Pancreas (tissue), 10 donors: Measurements from ENCODE around the gene EML6. TPM values are rescaled to one million over a fixed set of nuclear protein-coding genes. Genes with fewer than 3 reads are reported as not detected.

ENCODE experiments used
- ATAC-seq, 4 donors: fragments of 200-7000 bp; cut with Tn5 transposase; one replicate each; pipeline versions ENCODE4 v1.8.0 to v1.9.1; 2020; ENCODE audit warnings: mild to moderate bottlenecking in 4 of 4, moderate library complexity in 4 of 4
- DNase-seq, 6 donors: peaks; one replicate each; pipeline ENCODE4 v3.0.0-alpha.2; 2020
- FAIRE-seq: peaks from 2 replicates; lab custom pipeline; 2012; peaks lifted over from hg19 to GRCh38; lab: Jason Lieb, UNC
- H3K27ac ChIP-seq, 4 donors: fragments of 200-600 bp; sonication (generic); 1 replicate in 3 of 4; 2 replicates in 1 of 4; pipeline versions ENCODE4 v1.5.0 to v1.8.0; 2020
- H3K27me3 ChIP-seq, 4 donors: fragments of 200-600 bp; one replicate each; pipeline ENCODE4 v1.8.0; 2021
- H3K36me3 ChIP-seq, 3 donors: fragments of 200-600 bp; sonication (generic) in 1 of 3; one replicate each; pipeline versions ENCODE4 v1.5.0 to v1.8.0; 2020 to 2021
- H3K4me1 ChIP-seq, 3 donors: fragments of 200-600 bp; one replicate each; pipeline ENCODE4 v1.8.0; 2021
- H3K4me3 ChIP-seq, 4 donors: fragments of 200-600 bp; sonication (generic) in 2 of 4; one replicate each; pipeline versions ENCODE4 v1.5.0 to v1.8.0; 2020 to 2021
- H3K9me3 ChIP-seq, 4 donors: fragments of 200-600 bp; one replicate each; pipeline ENCODE4 v1.8.0; 2021
- WGBS, 2 donors: extraction: QIAGEN DNeasy Blood & Tissue Kit; methylation state at CpG; one replicate each; pipeline ENCODE4 v1.1.7; 2013; 5-methylcytosine and 5-hydroxymethylcytosine counted together
- intact Hi-C, 3 donors: fragments of 100-400 bp; cut with DNase I; formaldehyde crosslinking; loops; one replicate each; pipeline versions ENCODE4 v1.11.1 to v1.14.2; 2022
- polyA plus RNA-seq, 2 donors: library from polyadenylated mRNA; stranded (reverse); fragments of 200-250 nt; gene quantifications; one replicate each; pipeline ENCODE4 v1.2.3, GENCODE V29; 2013
- total RNA-seq, 6 donors: library from RNA; stranded (reverse); fragmentation: NEBNext Ultra II Directional in 4 of 6; extraction: Animal tissue kit (Norgen Biotek cat#: 25700) in 4 of 6; gene quantifications; one replicate each; pipeline versions ENCODE4 v1.2.1 to v1.2.4, GENCODE V29; 2021 to 2023
- TF ChIP-seq, protein P1 (sequence below), 4 donors: fragments of 200-600 bp; sonication (generic) in 3 of 4; IDR thresholded peaks; one replicate each; pipeline versions ENCODE4 v1.5.0 to v1.8.0; 2021; ENCODE audit warnings: antibody characterized with exemption in 4 of 4
- donor health status: healthy with polysubstance abuse.
- donor health status: DM: no; HTN: no; CAD: no; lungs with moderate emphysema.
- donor health status: DM: no; HTN: no; CAD: no.
- donor health status: control.
- donor health status: control.
- donor health status: Bipolar disorder and iron deficiency.
- donor health status: DM: yes; HTN: yes; CAD: no.
- donor health status: DM: no; HTN: no; CAD: no.
- donor health status: DM: no; HTN: no; CAD: no.
- donor health status: DM: yes; HTN: yes; CAD: no.

EML6 gene
- total and polyA plus RNA-seq, 8 donors = 1.2 to 4.9 (median 2.2) TPM

DNA sequence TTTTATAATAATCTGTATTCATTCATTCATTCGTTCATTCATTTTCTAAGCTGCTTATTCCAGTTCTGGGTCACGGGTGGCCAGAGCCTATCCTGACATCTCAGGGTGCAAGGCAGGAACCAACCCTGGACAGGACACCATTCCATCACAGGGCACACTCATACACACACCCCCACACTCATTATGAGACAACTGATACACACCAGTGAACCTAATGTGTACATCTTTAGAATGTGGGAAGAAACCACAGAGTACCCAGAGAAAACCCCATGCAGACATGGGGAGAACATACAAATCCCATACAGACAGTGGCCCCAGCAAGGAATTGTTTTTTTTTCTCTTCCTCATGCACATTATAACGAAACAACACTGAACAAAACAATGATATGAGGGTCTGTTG is 272.1 kb downstream of the EML6 start:
- FAIRE-seq (no peak), ATAC-seq (no peak), DNase-seq (no peak)
- Histone ChIP-seq H3K27ac (no peak overlapping the region), H3K9me3 (no peaks in the 10 kb centered on the region), H3K27me3 (no peaks in the 10 kb centered on the region), H3K36me3 (no peaks in the 10 kb centered on the region), H3K4me3 (no peak overlapping the region), H3K4me1 (peaks cover 13 to 46% (median 43%) of the 10 kb centered on the region in 3 donors)
- intact Hi-C loops = no loop called here
- WGBS, 2 donors = 89 to 97% methylated on average over 3 of the region's 3 CpGs
- TF ChIP-seq, protein P1, sequence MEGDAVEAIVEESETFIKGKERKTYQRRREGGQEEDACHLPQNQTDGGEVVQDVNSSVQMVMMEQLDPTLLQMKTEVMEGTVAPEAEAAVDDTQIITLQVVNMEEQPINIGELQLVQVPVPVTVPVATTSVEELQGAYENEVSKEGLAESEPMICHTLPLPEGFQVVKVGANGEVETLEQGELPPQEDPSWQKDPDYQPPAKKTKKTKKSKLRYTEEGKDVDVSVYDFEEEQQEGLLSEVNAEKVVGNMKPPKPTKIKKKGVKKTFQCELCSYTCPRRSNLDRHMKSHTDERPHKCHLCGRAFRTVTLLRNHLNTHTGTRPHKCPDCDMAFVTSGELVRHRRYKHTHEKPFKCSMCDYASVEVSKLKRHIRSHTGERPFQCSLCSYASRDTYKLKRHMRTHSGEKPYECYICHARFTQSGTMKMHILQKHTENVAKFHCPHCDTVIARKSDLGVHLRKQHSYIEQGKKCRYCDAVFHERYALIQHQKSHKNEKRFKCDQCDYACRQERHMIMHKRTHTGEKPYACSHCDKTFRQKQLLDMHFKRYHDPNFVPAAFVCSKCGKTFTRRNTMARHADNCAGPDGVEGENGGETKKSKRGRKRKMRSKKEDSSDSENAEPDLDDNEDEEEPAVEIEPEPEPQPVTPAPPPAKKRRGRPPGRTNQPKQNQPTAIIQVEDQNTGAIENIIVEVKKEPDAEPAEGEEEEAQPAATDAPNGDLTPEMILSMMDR (IDR thresholded peaks at IDR 0.05) = no peak

DNA sequence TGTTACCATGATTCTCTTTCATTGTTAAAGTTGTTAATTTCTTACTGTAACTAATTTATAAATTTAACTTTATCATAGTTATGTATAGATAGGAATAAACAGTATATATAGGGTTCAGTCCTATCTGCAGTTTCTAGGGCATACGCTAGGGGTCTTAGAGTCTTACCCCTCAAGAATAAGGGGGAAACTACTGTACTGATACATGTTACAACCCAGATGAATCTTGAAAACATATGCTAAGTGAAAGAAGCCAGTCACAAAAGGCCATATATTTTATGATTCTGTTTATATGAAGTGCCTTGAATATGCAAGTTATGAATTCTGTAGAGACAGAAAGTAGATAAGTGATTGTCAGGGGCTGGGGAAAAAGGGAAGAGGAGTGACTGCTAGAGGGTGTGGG is 274.4 kb downstream of the EML6 start:
- no peak overlapping the region for H3K4me3 ChIP-seq
- no peak overlapping the region for H3K27ac ChIP-seq
- TF ChIP-seq, protein P1 (IDR thresholded peaks at IDR 0.05) = no peak
- DNase-seq = no peak
- peaks cover 24 to 52% (median 52%) of the 10 kb centered on the region in 3 donors for H3K4me1 ChIP-seq
- no peak for FAIRE-seq
- H3K9me3 ChIP-seq = no peaks in the 10 kb centered on the region
- intact Hi-C loops = no loop called here
- no peak for ATAC-seq
- no peaks in the 10 kb centered on the region for H3K36me3 ChIP-seq
- no peaks in the 10 kb centered on the region for H3K27me3 ChIP-seq
- WGBS, 2 donors = 88 to 94% methylated on average over 1 of the region's 1 CpG

- intact Hi-C loops = no loop called here
- DNase-seq = no peak
- Histone ChIP-seq H3K36me3 (no peaks in the 10 kb centered on the region), H3K4me1 (peaks cover 27 to 66% (median 56%) of the 10 kb centered on the region in 3 donors), H3K9me3 (no peaks in the 10 kb centered on the region), H3K4me3 (no peak overlapping the region), H3K27me3 (no peaks in the 10 kb centered on the region), H3K27ac (peak overlapping the region in 2 of 4 donors; percentile 20 to 24)
- peak in 3 of 4 donors; percentile 29 to 58 (median 44) for ATAC-seq
- 7% methylated on average over 3 of the region's 3 CpGs for WGBS, 2 donors
- FAIRE-seq = no peak
- TF ChIP-seq, protein P1 (IDR thresholded peaks at IDR 0.05) = no peak
Measured at GRCh38 chr2:54999182-54999581, 275.7 kb downstream of the EML6 start.

DNA sequence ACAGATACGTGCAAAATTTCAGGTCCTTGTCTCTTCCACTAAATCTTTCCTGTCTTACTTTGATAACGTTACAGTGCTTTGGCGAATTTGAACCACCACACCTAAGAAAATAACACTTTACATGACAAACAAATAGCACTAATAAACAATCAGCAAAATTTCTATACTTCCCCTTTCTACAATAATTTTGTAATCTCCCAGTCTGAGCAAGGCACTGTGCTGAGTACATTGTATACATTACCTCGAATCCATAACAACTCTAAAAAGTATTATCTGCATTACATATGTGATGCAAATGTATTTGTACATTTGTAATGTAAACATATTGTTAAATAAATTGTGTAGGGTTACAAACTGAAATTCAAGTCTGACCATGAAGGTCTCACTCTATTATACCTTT is 276.9 kb downstream of the EML6 start:
- ATAC-seq = no peak
- Histone ChIP-seq H3K9me3 (no peaks in the 10 kb centered on the region), H3K27me3 (no peaks in the 10 kb centered on the region), H3K4me1 (peaks cover 29 to 77% (median 62%) of the 10 kb centered on the region in 3 donors), H3K4me3 (no peak overlapping the region), H3K36me3 (no peaks in the 10 kb centered on the region), H3K27ac (peak overlapping the region in 1 of 4 donors; percentile 20)
- intact Hi-C loops = no loop called here
- TF ChIP-seq, protein P1 (IDR thresholded peaks at IDR 0.05) = no peak
- DNase-seq = no peak
- no peak for FAIRE-seq
- WGBS, 2 donors = 29 to 33% methylated on average over 4 of the region's 4 CpGs

- ATAC-seq = no peak
- intact Hi-C loops = no loop called here
- Histone ChIP-seq H3K27me3 (no peaks in the 10 kb centered on the region), H3K27ac (peak overlapping the region in 1 of 4 donors; percentile 48), H3K36me3 (no peaks in the 10 kb centered on the region), H3K9me3 (no peaks in the 10 kb centered on the region), H3K4me3 (no peak overlapping the region), H3K4me1 (peaks cover 33 to 85% (median 71%) of the 10 kb centered on the region in 3 donors)
- FAIRE-seq = no peak
- 72 to 91% methylated on average over 2 of the region's 2 CpGs for WGBS, 2 donors
- no peak for DNase-seq
- TF ChIP-seq, protein P1 (IDR thresholded peaks at IDR 0.05) = no peak
Measured at GRCh38 chr2:55001716-55002115, 278.3 kb downstream of the EML6 start.
